Activated T-helper 1 cell treated with Interleukin-2 at 50 U/mL for 16 hours (primary cell): ENCODE results near the gene HNF1A.

Experiments
- DNase-seq: peaks from one replicate; pipeline ENCODE4 v3.0.0-alpha.2; 2020; ENCODE audit warnings: low read depth

HNF1A gene

DNA sequence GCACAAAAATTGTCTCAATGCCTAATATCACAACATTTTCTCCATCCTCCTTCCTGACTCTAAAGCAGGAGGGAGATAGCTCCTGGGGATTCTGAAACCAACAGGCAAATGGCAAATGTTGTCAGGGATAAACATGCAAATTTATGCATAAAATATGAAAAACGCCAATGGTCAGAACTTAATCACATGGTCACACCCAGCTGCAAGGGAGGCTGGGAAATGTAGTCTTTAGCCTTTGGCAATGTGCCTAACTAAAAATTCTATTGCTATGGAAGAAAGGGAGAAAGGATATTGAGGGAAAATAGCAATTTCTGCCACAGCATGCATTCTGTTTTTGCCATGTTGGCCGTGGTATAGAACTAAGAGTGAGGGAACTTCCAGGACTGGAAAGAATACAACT is 72.4 kb downstream of the HNF1A start:
- no peak for DNase-seq
